GM06990 (cell line): ENCODE measurements around the gene CTIF.

Source experiments
- DNase-seq: peaks from one replicate; pipeline ENCODE4 v3.0.0-alpha.2; 2011; ENCODE audit not compliant: insufficient read length; ENCODE audit errors: extremely low read depth
- H3K27me3 ChIP-seq: replicated peaks from 2 replicates; pipeline ENCODE4 v1.6.0; 2011; ENCODE audit warnings: low read length; ENCODE audit not compliant: control insufficient read depth, insufficient read depth
- H3K36me3 ChIP-seq: 2 replicates; pipeline ENCODE4 v1.5.1; 2011; ENCODE audit warnings: low read length; ENCODE audit not compliant: control insufficient read depth, insufficient read depth
- H3K4me3 ChIP-seq: replicated peaks from 2 replicates; pipeline ENCODE4 v1.5.1; 2011; ENCODE audit warnings: low read depth, mild to moderate bottlenecking, control low read depth, low read length
- TF ChIP-seq, protein P1 (sequence below): IDR thresholded peaks from 2 replicates; pipeline ENCODE4 v1.5.1; 2011; ENCODE audit warnings: low read length, control low read depth, mild to moderate bottlenecking, inconsistent platforms; ENCODE audit not compliant: insufficient read depth, poor library complexity, severe bottlenecking

Gene CTIF

DNA sequence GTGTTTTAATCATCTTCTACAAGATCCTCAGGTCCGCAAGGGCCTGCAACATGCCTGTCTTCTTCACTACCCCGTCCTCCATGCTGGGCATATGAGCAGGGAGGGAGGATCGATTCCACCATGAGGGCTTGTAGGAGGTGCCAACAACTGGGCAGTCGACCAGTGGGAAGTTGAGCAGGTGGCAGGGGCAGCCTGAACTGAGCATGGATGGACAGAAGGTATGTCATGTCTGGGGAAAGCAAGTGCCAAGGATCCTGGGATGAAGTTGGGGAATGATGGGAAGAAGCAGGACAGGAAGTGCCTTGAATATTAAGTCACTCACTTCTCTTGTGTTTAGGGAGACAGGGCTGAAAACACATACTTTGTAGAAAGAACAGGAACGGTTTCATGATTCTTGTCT is 44.7 kb downstream of the CTIF start:
- Histone ChIP-seq H3K4me3 (no peak overlapping the region), H3K36me3 (no peaks in the 10 kb centered on the region), H3K27me3 (no peaks in the 10 kb centered on the region)
- TF ChIP-seq, protein P1, sequence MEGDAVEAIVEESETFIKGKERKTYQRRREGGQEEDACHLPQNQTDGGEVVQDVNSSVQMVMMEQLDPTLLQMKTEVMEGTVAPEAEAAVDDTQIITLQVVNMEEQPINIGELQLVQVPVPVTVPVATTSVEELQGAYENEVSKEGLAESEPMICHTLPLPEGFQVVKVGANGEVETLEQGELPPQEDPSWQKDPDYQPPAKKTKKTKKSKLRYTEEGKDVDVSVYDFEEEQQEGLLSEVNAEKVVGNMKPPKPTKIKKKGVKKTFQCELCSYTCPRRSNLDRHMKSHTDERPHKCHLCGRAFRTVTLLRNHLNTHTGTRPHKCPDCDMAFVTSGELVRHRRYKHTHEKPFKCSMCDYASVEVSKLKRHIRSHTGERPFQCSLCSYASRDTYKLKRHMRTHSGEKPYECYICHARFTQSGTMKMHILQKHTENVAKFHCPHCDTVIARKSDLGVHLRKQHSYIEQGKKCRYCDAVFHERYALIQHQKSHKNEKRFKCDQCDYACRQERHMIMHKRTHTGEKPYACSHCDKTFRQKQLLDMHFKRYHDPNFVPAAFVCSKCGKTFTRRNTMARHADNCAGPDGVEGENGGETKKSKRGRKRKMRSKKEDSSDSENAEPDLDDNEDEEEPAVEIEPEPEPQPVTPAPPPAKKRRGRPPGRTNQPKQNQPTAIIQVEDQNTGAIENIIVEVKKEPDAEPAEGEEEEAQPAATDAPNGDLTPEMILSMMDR: no peak
- no peak for DNase-seq

- no peak for DNase-seq
- no peaks in the 10 kb centered on the region for H3K36me3 ChIP-seq
- TF ChIP-seq, protein P1: no peak
- no peak overlapping the region for H3K4me3 ChIP-seq
- H3K27me3 ChIP-seq: no peaks in the 10 kb centered on the region
Observed at GRCh38 chr18:48589797-48590519, 51.1 kb downstream of the CTIF start.

DNA sequence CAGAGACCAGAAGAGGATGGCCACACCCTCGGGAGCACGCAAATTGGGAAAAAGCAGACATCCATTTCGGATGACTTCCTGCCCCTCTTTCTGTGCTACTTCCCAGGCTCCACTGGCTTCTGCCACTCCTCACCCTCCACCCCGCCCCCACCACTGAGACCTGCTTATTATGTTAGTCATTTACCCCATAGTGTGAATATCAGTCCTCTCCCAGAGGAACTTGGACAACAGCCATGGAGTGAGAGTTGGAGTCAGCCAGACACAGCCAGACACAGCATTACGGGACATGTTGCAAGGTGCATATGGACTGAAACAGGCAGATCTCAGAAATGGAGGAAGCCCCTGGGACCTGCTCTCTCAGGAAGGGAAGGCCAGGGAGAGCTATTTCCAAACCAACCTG is 51.8 kb downstream of the CTIF start:
- no peak for DNase-seq
- H3K36me3 ChIP-seq: no peaks in the 10 kb centered on the region
- H3K27me3 ChIP-seq: no peaks in the 10 kb centered on the region
- TF ChIP-seq, protein P1: no peak
- no peak overlapping the region for H3K4me3 ChIP-seq

DNA sequence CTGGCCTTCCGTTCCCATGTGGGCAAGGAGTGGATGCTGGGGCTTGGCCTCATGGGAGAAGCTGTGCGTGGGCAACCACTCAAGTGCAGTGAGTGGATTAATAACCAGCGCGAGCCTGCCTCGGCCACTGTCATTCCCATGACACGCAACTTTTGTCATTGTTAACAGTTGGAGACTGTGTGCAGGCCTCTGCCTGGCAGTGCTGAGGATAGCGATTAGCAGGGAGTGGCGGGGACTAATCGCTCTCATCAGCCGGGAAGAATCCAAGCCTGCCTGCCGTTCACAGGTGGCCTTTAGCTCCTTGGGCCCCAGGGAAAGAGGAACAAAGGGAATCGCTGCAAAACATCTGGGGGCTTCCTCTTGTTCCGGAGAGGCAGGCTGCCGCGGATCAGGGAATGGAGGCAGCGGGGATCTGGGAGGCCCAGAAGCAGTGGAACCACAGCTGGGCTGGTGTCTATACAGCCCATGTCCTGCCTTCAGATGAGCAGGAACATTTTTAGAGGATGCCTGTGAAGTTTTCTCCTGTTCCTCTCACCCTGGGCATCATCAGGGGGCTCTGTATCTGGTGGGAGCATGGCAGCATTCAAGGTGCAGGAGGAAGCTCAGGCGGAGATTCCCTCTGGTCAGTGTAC is 53.8 kb downstream of the CTIF start:
- TF ChIP-seq, protein P1: no peak
- no peaks in the 10 kb centered on the region for H3K27me3 ChIP-seq
- no peak for DNase-seq

GRCh38 chr18:48594471-48595094 is 55.8 kb downstream of the CTIF start:
- Histone ChIP-seq H3K4me3 (no peak overlapping the region), H3K27me3 (no peaks in the 10 kb centered on the region), H3K36me3 (no peaks in the 10 kb centered on the region)
- TF ChIP-seq, protein P1: no peak
- DNase-seq: no peak

More for the DNA sequence above, 53.8 kb downstream of the CTIF start:
- H3K36me3 ChIP-seq: no peaks in the 10 kb centered on the region
- no peak overlapping the region for H3K4me3 ChIP-seq
